ENCODE measurements around the gene RPUSD4. TPM values are rescaled to one million over a fixed set of nuclear protein-coding genes. Genes with fewer than 3 reads are reported as not detected.

Gene RPUSD4
- total and polyA plus RNA-seq, 9 of the 15 experiments (the other 6 are each of a cell fraction or from before 2014, with no cell fraction given) = 27.4 to 56.2 (median 44.6) TPM

- DNase-seq (ENCODE audit: extremely low read depth in 1 of 4, low spot score in 3 of 4) (no peak), FAIRE-seq (no peak), ATAC-seq (no peak)
- no peaks in the 10 kb centered on the region for H3K9me3 ChIP-seq (replicated peaks; ENCODE audit: control insufficient read depth, insufficient read depth, low read depth, low read length)
- 6% methylated on average over 27 of the region's 28 CpGs for WGBS (ENCODE audit: insufficient coverage, low coverage, missing lambda C conversion rate)
- peaks cover 43 to 71% of the 10 kb centered on the region in 2 experiments for H3K27me3 ChIP-seq (ENCODE audit: control insufficient read depth in 2 of 2, insufficient read depth in 2 of 2, low read length in 2 of 2)
- 0 out of 2 replicates have a peak, but pooled peaks cover 3% of the 10 kb centered on the region for H4K20me1 ChIP-seq (replicated peaks; ENCODE audit: control insufficient read depth, insufficient read depth, low read length)
- H3K27ac ChIP-seq (ENCODE audit: extremely low read depth, low read depth, low read length) = no peak overlapping the region
- H2AFZ ChIP-seq (ENCODE audit: low read depth, low read length) = no peak overlapping the region
- H3K9me1 ChIP-seq (ENCODE audit: control insufficient read depth, insufficient read depth, low read length) = no peaks in the 10 kb centered on the region
- peaks cover 4 to 19% of the 10 kb centered on the region in 2 experiments; a peak in 4 of 5 replicates for H3K4me1 ChIP-seq (replicated peaks in 1 of 2; ENCODE audit: control insufficient read depth in 2 of 2, insufficient read depth in 2 of 2, low read length in 2 of 2)
- H3K36me3 ChIP-seq (ENCODE audit: control insufficient read depth, insufficient read depth, low read length) = no peaks in the 10 kb centered on the region
- H3K4me3 ChIP-seq = no peak overlapping the region
- ChIA-PET POLR2A (interaction anchor here (0.6 kb wide), 1 partner anchor 51 kb away, joined by 4 read pairs; no protein-coding TSS in a partner anchor), CTCF (ENCODE audit: low intra/inter-chr PET ratio) (no interaction called here)
- intact Hi-C loops (cut with micrococcal nuclease) (no loop called here), in situ Hi-C loops (cut with MboI) (no loop called here)
- H3K4me2 ChIP-seq (ENCODE audit: insufficient read depth, low read length) = no peak overlapping the region
- TF ChIP-seq BCOR (IDR thresholded peaks at IDR 0.05) (0 out of 2 replicates have a peak, but pooled peaks have one; percentile 37), E2F6 (IDR thresholded peaks at IDR 0.05; ENCODE audit: borderline replicate concordance in 1 of 2, extremely low read depth in 1 of 2, insufficient read depth in 1 of 2, insufficient read length in 1 of 2, low read depth in 1 of 2, low read length in 1 of 2, poor library complexity in 1 of 2, severe bottlenecking in 1 of 2) (peak in 1 of 2 experiments; percentile 36), NFIC (IDR thresholded peaks at IDR 0.05) (no peak), RBM25 (IDR thresholded peaks at IDR 0.05; ENCODE audit: low read depth, low read length, severe bottlenecking) (peak; percentile 69)
- no peaks in the 10 kb centered on the region for H3K79me2 ChIP-seq (ENCODE audit: control insufficient read depth, insufficient read depth, low read length)
- BruUV-seq (replicated peaks) = no TSS peak
- H3K9ac ChIP-seq (ENCODE audit: insufficient read depth in 1 of 2, low read depth in 2 of 2, low read length in 2 of 2) = no peak overlapping the region
Observed at GRCh38 chr11:126155402-126156187, 55.9 kb downstream of the RPUSD4 start.

All from K562 (cell line).